ENCODE results near the gene SPOCK3. TPM values are rescaled to one million over a fixed set of nuclear protein-coding genes. Genes with fewer than 3 reads are reported as not detected.
A peak's percentile ranks its signal among the peaks of the same experiment; 100 is the strongest.

Gene SPOCK3
- total RNA-seq, 1 experiment from 2014 or later = 1.4 TPM

DNA sequence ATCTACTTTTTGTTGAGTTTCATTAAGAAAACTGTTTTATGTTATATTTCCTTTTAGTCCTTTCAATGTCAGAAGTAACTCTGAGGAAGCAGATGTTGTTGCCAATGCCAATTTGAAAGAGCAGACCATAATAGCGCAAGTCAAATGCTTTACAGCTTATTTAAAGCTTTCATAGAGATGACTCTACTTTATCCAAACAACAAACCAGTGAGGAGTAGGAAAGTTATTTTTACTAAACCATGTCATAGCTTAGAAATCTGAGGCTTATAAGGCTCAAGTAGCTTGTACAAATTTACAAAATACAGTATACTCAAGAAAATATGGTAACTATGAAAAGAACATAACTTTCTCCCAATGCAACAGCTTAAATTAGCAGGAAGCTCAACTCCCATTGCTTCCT lies 40.1 kb upstream of the SPOCK3 start:
- peak; percentile 10 for DNase-seq (ENCODE audit: low read depth, low spot score)
- no TSS peak for BruUV-seq (replicated peaks)

DNA sequence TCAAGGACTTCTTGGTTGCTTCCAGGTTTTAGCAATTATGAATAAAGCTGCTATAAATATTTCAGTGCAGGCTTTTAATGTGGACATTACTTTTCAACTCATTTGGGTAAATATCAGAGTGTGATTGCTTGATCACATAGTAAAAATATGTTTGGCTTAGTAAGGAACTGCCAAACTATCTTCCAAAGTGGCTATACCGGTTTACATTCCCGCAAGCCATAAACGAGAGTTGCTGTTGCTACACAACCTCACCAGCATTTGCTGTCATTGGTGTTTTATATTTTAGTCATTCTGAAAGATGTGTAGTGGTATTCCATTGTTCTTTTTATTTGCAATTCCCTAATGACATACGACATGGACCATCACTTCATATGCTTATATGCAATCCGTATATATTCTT lies 30.9 kb upstream of the SPOCK3 start:
- no peaks in the 10 kb centered on the region for H3K27me3 ChIP-seq (ENCODE audit: control insufficient read depth, insufficient read depth, low read length)
- no peak for ATAC-seq
- intact Hi-C loops (cut with micrococcal nuclease; ENCODE audit: unreplicated experiment) = no loop called here
- H3K4me1 ChIP-seq (ENCODE audit: control insufficient read depth, insufficient read depth, low read length) = no peaks in the 10 kb centered on the region
- no TSS peak for BruUV-seq (replicated peaks)
- no peak overlapping the region for H3K27ac ChIP-seq (ENCODE audit: low read length)
- no peaks in the 10 kb centered on the region for H3K9me3 ChIP-seq (ENCODE audit: control insufficient read depth, insufficient read depth, low read depth, low read length)
- POLR2A ChIA-PET = no interaction called here
- no peak overlapping the region for H3K4me3 ChIP-seq (ENCODE audit: low read depth in 2 of 2, low read length in 2 of 2)
- CTCF ChIA-PET = no interaction called here
- DNase-seq (ENCODE audit: low read depth, low spot score) = no peak
- no peak for TF ChIP-seq TCF7L2 (IDR thresholded peaks at IDR 0.05; ENCODE audit: low read depth, low read length)
- TF ChIP-seq REST (IDR thresholded peaks at IDR 0.05; ENCODE audit: insufficient read depth in 1 of 2, low read depth in 2 of 2, low read length in 1 of 2) = no peak
- no peak for TF ChIP-seq CTCF (IDR thresholded peaks at IDR 0.05)
- no peak for TF ChIP-seq POLR2AphosphoS5 (IDR thresholded peaks at IDR 0.05; ENCODE audit: low read depth, low read length)
- in situ Hi-C loops (cut with HindIII; ENCODE audit: low pct_unique_long_range_greater_than_20kb, low sequenced_read_pairs) = no loop called here
- H3K36me3 ChIP-seq (ENCODE audit: control insufficient read depth, insufficient read depth, low read length) = no peaks in the 10 kb centered on the region; the same call in 1 of the 2 replicates

More for the DNA sequence above, 40.1 kb upstream of the SPOCK3 start:
- intact Hi-C loops (cut with micrococcal nuclease; ENCODE audit: unreplicated experiment) = no loop called here
- TF ChIP-seq REST (IDR thresholded peaks at IDR 0.05; ENCODE audit: insufficient read depth in 1 of 2, low read depth in 2 of 2, low read length in 1 of 2) (no peak), POLR2AphosphoS5 (IDR thresholded peaks at IDR 0.05; ENCODE audit: low read depth, low read length) (no peak), CTCF (IDR thresholded peaks at IDR 0.05) (no peak), SIN3A (IDR thresholded peaks at IDR 0.05; ENCODE audit: borderline replicate concordance, insufficient read depth, low read depth, low read length) (no peak), TCF7L2 (IDR thresholded peaks at IDR 0.05; ENCODE audit: low read depth, low read length) (no peak)
- Histone ChIP-seq H3K9me3 (ENCODE audit: control insufficient read depth, insufficient read depth, low read depth, low read length) (no peaks in the 10 kb centered on the region), H3K4me1 (ENCODE audit: control insufficient read depth, insufficient read depth, low read length) (no peaks in the 10 kb centered on the region), H3K27ac (ENCODE audit: low read length) (no peak overlapping the region), H3K4me3 (ENCODE audit: low read depth in 2 of 2, low read length in 2 of 2) (no peak overlapping the region), H3K27me3 (ENCODE audit: control insufficient read depth, insufficient read depth, low read length) (no peaks in the 10 kb centered on the region), H3K36me3 (ENCODE audit: control insufficient read depth, insufficient read depth, low read length) (no peaks in the 10 kb centered on the region)
- POLR2A ChIA-PET = no interaction called here
- CTCF ChIA-PET = no interaction called here
- no peak for ATAC-seq
- in situ Hi-C loops (cut with HindIII; ENCODE audit: low pct_unique_long_range_greater_than_20kb, low sequenced_read_pairs) = no loop called here

Measured in Panc1 (cell line).